WTC11 (cell line): Measurements from ENCODE around the gene P3H3. TPM values are rescaled to one million over a fixed set of nuclear protein-coding genes. Genes with fewer than 3 reads are reported as not detected.

ENCODE experiments used
- ATAC-seq: fragments of 200-7000 bp; cut with Tn5 transposase; 2 replicates; pipeline ENCODE4 v1.10.0; 2021; ENCODE audit warnings: mild to moderate bottlenecking, moderate library complexity
- CTCF ChIA-PET: fragments of 300-600 bp; sonication (Branson Sonifier 250); formaldehyde crosslinking; loops from one replicate; lab custom pipeline; 2021; ENCODE audit warnings: antibody characterized with exemption; lab: Charles Lee
- POLR2A ChIA-PET: fragments of 350-600 bp; sonication (Branson Sonifier 250); formaldehyde crosslinking; loops from one replicate; lab custom pipeline; 2021; ENCODE audit warnings: antibody characterized with exemption; lab: Charles Lee
- DNase-seq: peaks from one replicate; pipeline ENCODE4 v3.0.0; 2021; ENCODE audit warnings: low spot score
- H3K27ac Mint-ChIP-seq: 2 replicates; pipeline ENCODE4 v1.8.0; 2021; ENCODE audit warnings: mixed read lengths
- H3K27me3 Mint-ChIP-seq: 2 replicates; pipeline ENCODE4 v1.8.0; 2021; ENCODE audit warnings: low read depth, mild to moderate bottlenecking, moderate library complexity, mixed read lengths
- H3K36me3 Mint-ChIP-seq: 2 replicates; pipeline ENCODE4 v1.8.0; 2021; ENCODE audit warnings: mixed read lengths
- H3K4me1 Mint-ChIP-seq: 2 replicates; pipeline ENCODE4 v1.8.0; 2022; ENCODE audit warnings: mixed read lengths
- H3K4me3 Mint-ChIP-seq: 2 replicates; pipeline ENCODE4 v1.8.0; 2021; ENCODE audit warnings: mild to moderate bottlenecking, moderate library complexity, mixed read lengths
- H3K9me3 Mint-ChIP-seq: 2 replicates; pipeline ENCODE4 v1.8.0; 2021; ENCODE audit warnings: mixed read lengths
- ATF1 ChIP-seq: sonication (generic); formaldehyde crosslinking; IDR thresholded peaks from 2 replicates; pipeline ENCODE4 v1.8.1; 2023; ENCODE audit warnings: mild to moderate bottlenecking, moderate library complexity, missing genetic modification reagents
- CBFB ChIP-seq: sonication (generic); formaldehyde crosslinking; IDR thresholded peaks from 2 replicates; pipeline ENCODE4 v1.8.1; 2022; ENCODE audit warnings: mild to moderate bottlenecking, low read depth, missing genetic modification reagents
- ELF4 ChIP-seq: sonication (generic); formaldehyde crosslinking; IDR thresholded peaks from 2 replicates; pipeline ENCODE4 v1.8.1; 2022; ENCODE audit warnings: low read depth, mild to moderate bottlenecking, moderate library complexity, missing genetic modification reagents
- ETV6 ChIP-seq: sonication (generic); formaldehyde crosslinking; IDR thresholded peaks from 2 replicates; pipeline ENCODE4 v1.8.1; 2022; ENCODE audit warnings: mild to moderate bottlenecking, missing genetic modification reagents
- FOXP1 ChIP-seq: sonication (generic); formaldehyde crosslinking; IDR thresholded peaks from 2 replicates; pipeline ENCODE4 v1.8.0; 2022; ENCODE audit warnings: missing genetic modification reagents, mild to moderate bottlenecking, moderate library complexity, borderline replicate concordance
- GABPB1 ChIP-seq: sonication (generic); formaldehyde crosslinking; IDR thresholded peaks from 2 replicates; pipeline ENCODE4 v1.8.1; 2023; ENCODE audit warnings: mild to moderate bottlenecking, missing genetic modification reagents
- GTF2I ChIP-seq: fragments of 250-450 bp; sonication (Bioruptor Pico); conservative IDR thresholded peaks from 2 replicates; pipeline ENCODE4 v1.4.0; 2021; ENCODE audit warnings: mild to moderate bottlenecking
- IRF2 ChIP-seq: sonication (generic); formaldehyde crosslinking; IDR thresholded peaks from 2 replicates; pipeline ENCODE4 v1.8.0; 2022; ENCODE audit warnings: low read depth, missing genetic modification reagents, borderline replicate concordance
- MXD4 ChIP-seq: fragments of 250-450 bp; sonication (Bioruptor Pico); IDR thresholded peaks from 2 replicates; pipeline ENCODE4 v1.8.0; 2021; ENCODE audit warnings: mild to moderate bottlenecking, moderate library complexity, borderline replicate concordance
- NFE2L1 ChIP-seq: sonication (generic); formaldehyde crosslinking; IDR thresholded peaks from 2 replicates; pipeline ENCODE4 v1.8.1; 2023; ENCODE audit warnings: missing genetic modification reagents
- NR2C2 ChIP-seq: sonication (generic); formaldehyde crosslinking; IDR thresholded peaks from 2 replicates; pipeline ENCODE4 v1.8.0; 2022; ENCODE audit warnings: mild to moderate bottlenecking, missing genetic modification reagents
- NR3C1 ChIP-seq: sonication (generic); formaldehyde crosslinking; conservative IDR thresholded peaks from 2 replicates; pipeline ENCODE4 v1.8.1; 2023; ENCODE audit warnings: low read depth, mild to moderate bottlenecking, missing genetic modification reagents
- RORB ChIP-seq: fragments of 250-450 bp; sonication (Bioruptor Pico); IDR thresholded peaks from 2 replicates; pipeline ENCODE4 v1.9.0; 2021; ENCODE audit warnings: mild to moderate bottlenecking
- SOX15 ChIP-seq: fragments of 250-450 bp; sonication (Bioruptor Pico); IDR thresholded peaks from 2 replicates; pipeline ENCODE4 v1.9.0; 2021; ENCODE audit warnings: mild to moderate bottlenecking
- SP1 ChIP-seq: sonication (generic); formaldehyde crosslinking; conservative IDR thresholded peaks from 2 replicates; pipeline ENCODE4 v1.8.1; 2022; ENCODE audit warnings: missing genetic modification reagents
- TEAD1 ChIP-seq: sonication (generic); formaldehyde crosslinking; IDR thresholded peaks from 2 replicates; pipeline ENCODE4 v1.8.0; 2022; ENCODE audit warnings: mild to moderate bottlenecking, missing genetic modification reagents
- TEAD4 ChIP-seq: sonication (generic); formaldehyde crosslinking; IDR thresholded peaks from 2 replicates; pipeline ENCODE4 v1.8.0; 2022; ENCODE audit warnings: mild to moderate bottlenecking, missing genetic modification reagents
- TP53 ChIP-seq: sonication (generic); formaldehyde crosslinking; IDR thresholded peaks from 2 replicates; pipeline ENCODE4 v1.8.1; 2023; ENCODE audit warnings: mild to moderate bottlenecking, missing genetic modification reagents
- ZNF219 ChIP-seq: sonication (generic); formaldehyde crosslinking; IDR thresholded peaks from 2 replicates; pipeline ENCODE4 v1.8.0; 2023; ENCODE audit warnings: missing genetic modification reagents, mild to moderate bottlenecking, borderline replicate concordance
- ZNF396 ChIP-seq: fragments of 250-450 bp; sonication (Bioruptor Pico); IDR thresholded peaks from 2 replicates; pipeline ENCODE4 v1.8.0; 2021; ENCODE audit warnings: mild to moderate bottlenecking, moderate library complexity, borderline replicate concordance
- ZNF423 ChIP-seq: fragments of 250-450 bp; sonication (Bioruptor Pico); IDR thresholded peaks from 2 replicates; pipeline ENCODE4 v2.1.2; 2022; ENCODE audit warnings: mild to moderate bottlenecking, moderate library complexity
- total RNA-seq: library from RNA; stranded (reverse); gene quantifications from 3 replicates; pipeline ENCODE4 v1.2.3, GENCODE V29; 2021
- TF ChIP-seq, protein P1 (sequence below): sonication (generic); formaldehyde crosslinking; IDR thresholded peaks from 2 replicates; pipeline ENCODE4 v1.8.0; 2022; ENCODE audit warnings: mild to moderate bottlenecking, missing genetic modification reagents
- TF ChIP-seq, protein P2 (sequence below): sonication (generic); formaldehyde crosslinking; IDR thresholded peaks from 2 replicates; pipeline ENCODE4 v1.8.1; 2022; ENCODE audit warnings: mild to moderate bottlenecking, moderate library complexity, missing genetic modification reagents
- TF ChIP-seq, protein P3 (sequence below): sonication (generic); formaldehyde crosslinking; IDR thresholded peaks from 2 replicates; pipeline ENCODE4 v1.8.1; 2023; ENCODE audit warnings: mild to moderate bottlenecking, missing genetic modification reagents, moderate library complexity
- TF ChIP-seq, protein P4 (sequence below): sonication (generic); formaldehyde crosslinking; IDR thresholded peaks from 2 replicates; pipeline ENCODE4 v1.8.0; 2022; ENCODE audit warnings: mild to moderate bottlenecking, missing genetic modification reagents
- TF ChIP-seq, protein P5 (sequence below): sonication (generic); formaldehyde crosslinking; IDR thresholded peaks from 2 replicates; pipeline ENCODE4 v1.8.1; 2022; ENCODE audit warnings: mild to moderate bottlenecking, missing genetic modification reagents, moderate library complexity, borderline replicate concordance
- TF ChIP-seq, protein P6 (sequence below): sonication (generic); formaldehyde crosslinking; IDR thresholded peaks from 2 replicates; pipeline ENCODE4 v1.8.0; 2022; ENCODE audit warnings: missing genetic modification reagents

P3H3 gene
- total RNA-seq, 1 experiment from 2014 or later: 50.7 TPM

DNA sequence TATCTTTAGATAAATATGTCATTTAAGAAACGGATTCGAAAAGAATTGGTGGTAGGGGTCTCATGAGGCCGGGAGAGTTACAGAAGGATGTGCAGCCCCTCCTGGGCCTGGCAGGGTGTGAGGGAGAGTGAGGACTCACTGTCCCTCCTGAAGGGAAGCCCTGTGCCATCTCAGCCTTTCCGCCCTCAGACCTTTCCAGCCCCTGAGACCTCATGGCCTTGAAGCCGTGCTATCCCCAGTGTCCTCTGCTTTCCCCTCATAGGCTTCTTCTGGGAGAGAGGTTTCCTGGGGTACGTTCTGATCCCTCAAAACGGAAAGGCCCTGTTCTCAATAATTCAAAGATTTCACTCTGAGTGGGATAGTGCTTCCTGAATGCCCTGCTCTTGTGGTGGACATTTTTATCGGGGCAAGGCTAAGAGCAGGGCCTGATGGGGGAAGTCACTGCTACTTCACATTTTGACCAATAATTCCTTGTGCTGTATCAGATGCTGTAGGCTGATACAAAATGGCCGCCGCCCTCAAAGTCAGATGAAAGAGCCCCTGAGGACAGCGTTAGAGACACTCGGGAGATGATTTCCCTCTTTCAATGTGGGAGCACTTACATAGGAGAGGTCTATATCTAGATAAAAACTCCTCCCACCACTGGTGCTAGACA is 37.6 kb upstream of the P3H3 start:
- DNase-seq: no peak
- no peak overlapping the region for H3K27ac Mint-ChIP-seq
- H3K36me3 Mint-ChIP-seq: no peaks in the 10 kb centered on the region
- H3K27me3 Mint-ChIP-seq: peaks cover 17% of the 10 kb centered on the region
- TF ChIP-seq CBFB (CRISPR knock-in tag) (no peak), TEAD4 (CRISPR knock-in tag) (no peak), MXD4 (CRISPR knock-in tag) (no peak), ZNF219 (CRISPR knock-in tag) (no peak), NR3C1 (CRISPR knock-in tag) (no peak), GABPB1 (CRISPR knock-in tag) (no peak), NFE2L1 (CRISPR knock-in tag) (no peak), TP53 (CRISPR knock-in tag) (no peak), ATF1 (CRISPR knock-in tag) (no peak), ZNF423 (CRISPR knock-in tag) (no peak)
- TF ChIP-seq, protein P1, sequence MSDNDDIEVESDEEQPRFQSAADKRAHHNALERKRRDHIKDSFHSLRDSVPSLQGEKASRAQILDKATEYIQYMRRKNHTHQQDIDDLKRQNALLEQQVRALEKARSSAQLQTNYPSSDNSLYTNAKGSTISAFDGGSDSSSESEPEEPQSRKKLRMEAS (CRISPR knock-in tag): no peak
- TF ChIP-seq, protein P2, sequence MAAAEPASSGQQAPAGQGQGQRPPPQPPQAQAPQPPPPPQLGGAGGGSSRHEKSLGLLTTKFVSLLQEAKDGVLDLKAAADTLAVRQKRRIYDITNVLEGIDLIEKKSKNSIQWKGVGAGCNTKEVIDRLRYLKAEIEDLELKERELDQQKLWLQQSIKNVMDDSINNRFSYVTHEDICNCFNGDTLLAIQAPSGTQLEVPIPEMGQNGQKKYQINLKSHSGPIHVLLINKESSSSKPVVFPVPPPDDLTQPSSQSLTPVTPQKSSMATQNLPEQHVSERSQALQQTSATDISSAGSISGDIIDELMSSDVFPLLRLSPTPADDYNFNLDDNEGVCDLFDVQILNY: no peak
- TF ChIP-seq, protein P3, sequence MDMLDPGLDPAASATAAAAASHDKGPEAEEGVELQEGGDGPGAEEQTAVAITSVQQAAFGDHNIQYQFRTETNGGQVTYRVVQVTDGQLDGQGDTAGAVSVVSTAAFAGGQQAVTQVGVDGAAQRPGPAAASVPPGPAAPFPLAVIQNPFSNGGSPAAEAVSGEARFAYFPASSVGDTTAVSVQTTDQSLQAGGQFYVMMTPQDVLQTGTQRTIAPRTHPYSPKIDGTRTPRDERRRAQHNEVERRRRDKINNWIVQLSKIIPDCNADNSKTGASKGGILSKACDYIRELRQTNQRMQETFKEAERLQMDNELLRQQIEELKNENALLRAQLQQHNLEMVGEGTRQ (CRISPR knock-in tag): no peak
- TF ChIP-seq, protein P4, sequence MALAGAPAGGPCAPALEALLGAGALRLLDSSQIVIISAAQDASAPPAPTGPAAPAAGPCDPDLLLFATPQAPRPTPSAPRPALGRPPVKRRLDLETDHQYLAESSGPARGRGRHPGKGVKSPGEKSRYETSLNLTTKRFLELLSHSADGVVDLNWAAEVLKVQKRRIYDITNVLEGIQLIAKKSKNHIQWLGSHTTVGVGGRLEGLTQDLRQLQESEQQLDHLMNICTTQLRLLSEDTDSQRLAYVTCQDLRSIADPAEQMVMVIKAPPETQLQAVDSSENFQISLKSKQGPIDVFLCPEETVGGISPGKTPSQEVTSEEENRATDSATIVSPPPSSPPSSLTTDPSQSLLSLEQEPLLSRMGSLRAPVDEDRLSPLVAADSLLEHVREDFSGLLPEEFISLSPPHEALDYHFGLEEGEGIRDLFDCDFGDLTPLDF (CRISPR knock-in tag): no peak
- no peak overlapping the region for H3K4me3 Mint-ChIP-seq
- no peaks in the 10 kb centered on the region for H3K9me3 Mint-ChIP-seq
- ChIA-PET POLR2A (no interaction called here), CTCF (interaction anchor here (0.6 to 1.0 kb wide), 2 partner anchors 37 to 222 kb away, joined by 3 to 4 read pairs; no protein-coding TSS in a partner anchor)
- peaks cover 24% of the 10 kb centered on the region for H3K4me1 Mint-ChIP-seq
- no peak for ATAC-seq

DNA sequence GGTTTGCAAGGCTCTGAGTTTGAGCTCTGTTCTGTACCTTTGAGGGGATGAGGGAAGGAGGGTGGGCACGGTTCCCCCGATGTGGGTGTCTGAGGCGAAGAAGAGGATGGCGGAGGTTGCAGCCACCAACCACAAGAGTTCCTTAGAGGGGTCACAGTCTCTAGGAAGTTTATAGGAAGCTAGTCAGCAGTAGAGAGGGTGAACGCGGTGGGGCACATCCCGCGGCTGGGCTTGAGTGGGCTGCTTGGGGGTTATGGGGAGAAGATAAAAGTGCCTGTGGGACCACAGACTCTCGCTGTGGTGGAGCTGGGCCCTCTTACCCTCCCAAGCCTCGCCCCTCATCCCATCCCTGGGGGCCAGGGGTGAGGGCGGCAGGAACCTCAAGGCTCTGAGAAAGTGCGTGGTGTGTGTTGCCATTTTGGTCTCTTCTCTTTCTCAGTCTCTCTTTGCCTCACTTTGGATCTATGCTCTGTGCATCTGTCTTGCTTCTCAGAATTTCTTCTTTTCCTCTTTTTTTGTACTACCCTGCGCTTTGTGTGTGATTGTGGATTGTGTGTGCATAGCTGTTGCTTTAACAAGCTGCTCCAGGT is 36.2 kb upstream of the P3H3 start:
- no peak overlapping the region for H3K4me3 Mint-ChIP-seq

More for the DNA sequence above, 36.2 kb upstream of the P3H3 start:
- H3K27ac Mint-ChIP-seq: no peak overlapping the region
- CTCF ChIA-PET: interaction anchor here (1.1 to 1.3 kb wide), 2 partner anchors 44 to 172 kb away, joined by 4 read pairs; no protein-coding TSS in a partner anchor
- POLR2A ChIA-PET: interaction anchor here (0.6 kb wide), 1 partner anchor 9 kb away, joined by 4 read pairs; no protein-coding TSS in a partner anchor
- H3K36me3 Mint-ChIP-seq: no peaks in the 10 kb centered on the region
- no peak for DNase-seq
- peaks cover 19% of the 10 kb centered on the region for H3K4me1 Mint-ChIP-seq
- peaks cover 25% of the 10 kb centered on the region for H3K27me3 Mint-ChIP-seq
- H3K9me3 Mint-ChIP-seq: no peaks in the 10 kb centered on the region
- TF ChIP-seq ATF1 (CRISPR knock-in tag) (no peak), SP1 (CRISPR knock-in tag) (no peak), ETV6 (CRISPR knock-in tag) (no peak), ZNF396 (CRISPR knock-in tag) (no peak), ZNF423 (CRISPR knock-in tag) (no peak), FOXP1 (CRISPR knock-in tag) (no peak), RORB (CRISPR knock-in tag) (no peak), ZNF219 (CRISPR knock-in tag) (no peak), TEAD1 (no peak), NR2C2 (no peak), IRF2 (no peak), GTF2I (CRISPR knock-in tag) (no peak), CBFB (CRISPR knock-in tag) (no peak), ELF4 (CRISPR knock-in tag) (no peak), SOX15 (CRISPR knock-in tag) (no peak)
- TF ChIP-seq, protein P5, sequence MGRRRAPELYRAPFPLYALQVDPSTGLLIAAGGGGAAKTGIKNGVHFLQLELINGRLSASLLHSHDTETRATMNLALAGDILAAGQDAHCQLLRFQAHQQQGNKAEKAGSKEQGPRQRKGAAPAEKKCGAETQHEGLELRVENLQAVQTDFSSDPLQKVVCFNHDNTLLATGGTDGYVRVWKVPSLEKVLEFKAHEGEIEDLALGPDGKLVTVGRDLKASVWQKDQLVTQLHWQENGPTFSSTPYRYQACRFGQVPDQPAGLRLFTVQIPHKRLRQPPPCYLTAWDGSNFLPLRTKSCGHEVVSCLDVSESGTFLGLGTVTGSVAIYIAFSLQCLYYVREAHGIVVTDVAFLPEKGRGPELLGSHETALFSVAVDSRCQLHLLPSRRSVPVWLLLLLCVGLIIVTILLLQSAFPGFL (CRISPR knock-in tag): no peak
- TF ChIP-seq, protein P6, sequence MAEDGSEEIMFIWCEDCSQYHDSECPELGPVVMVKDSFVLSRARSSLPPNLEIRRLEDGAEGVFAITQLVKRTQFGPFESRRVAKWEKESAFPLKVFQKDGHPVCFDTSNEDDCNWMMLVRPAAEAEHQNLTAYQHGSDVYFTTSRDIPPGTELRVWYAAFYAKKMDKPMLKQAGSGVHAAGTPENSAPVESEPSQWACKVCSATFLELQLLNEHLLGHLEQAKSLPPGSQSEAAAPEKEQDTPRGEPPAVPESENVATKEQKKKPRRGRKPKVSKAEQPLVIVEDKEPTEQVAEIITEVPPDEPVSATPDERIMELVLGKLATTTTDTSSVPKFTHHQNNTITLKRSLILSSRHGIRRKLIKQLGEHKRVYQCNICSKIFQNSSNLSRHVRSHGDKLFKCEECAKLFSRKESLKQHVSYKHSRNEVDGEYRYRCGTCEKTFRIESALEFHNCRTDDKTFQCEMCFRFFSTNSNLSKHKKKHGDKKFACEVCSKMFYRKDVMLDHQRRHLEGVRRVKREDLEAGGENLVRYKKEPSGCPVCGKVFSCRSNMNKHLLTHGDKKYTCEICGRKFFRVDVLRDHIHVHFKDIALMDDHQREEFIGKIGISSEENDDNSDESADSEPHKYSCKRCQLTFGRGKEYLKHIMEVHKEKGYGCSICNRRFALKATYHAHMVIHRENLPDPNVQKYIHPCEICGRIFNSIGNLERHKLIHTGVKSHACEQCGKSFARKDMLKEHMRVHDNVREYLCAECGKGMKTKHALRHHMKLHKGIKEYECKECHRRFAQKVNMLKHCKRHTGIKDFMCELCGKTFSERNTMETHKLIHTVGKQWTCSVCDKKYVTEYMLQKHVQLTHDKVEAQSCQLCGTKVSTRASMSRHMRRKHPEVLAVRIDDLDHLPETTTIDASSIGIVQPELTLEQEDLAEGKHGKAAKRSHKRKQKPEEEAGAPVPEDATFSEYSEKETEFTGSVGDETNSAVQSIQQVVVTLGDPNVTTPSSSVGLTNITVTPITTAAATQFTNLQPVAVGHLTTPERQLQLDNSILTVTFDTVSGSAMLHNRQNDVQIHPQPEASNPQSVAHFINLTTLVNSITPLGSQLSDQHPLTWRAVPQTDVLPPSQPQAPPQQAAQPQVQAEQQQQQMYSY (CRISPR knock-in tag): no peak
- TF ChIP-seq, all 79 proteins: peak for 0
- ATAC-seq: no peak
